C4-2B (cell line): ENCODE measurements around the gene IQCE.

Source experiments
- CTCF ChIP-seq: fragments of 450-650 bp; conservative IDR thresholded peaks from 2 replicates; pipeline ENCODE4 v1.5.1; 2017; ENCODE audit warnings: mild to moderate bottlenecking
- ZFX ChIP-seq: fragments of 450-650 bp; IDR thresholded peaks from 2 replicates; pipeline ENCODE4 v1.6.1; 2017

- TF ChIP-seq CTCF (no peak), ZFX (no peak)
Measured at GRCh38 chr7:2608921-2609411, 50.2 kb downstream of the IQCE start.
